T1000 (cell line): ENCODE measurements around the gene ACTR1A.
"Not testable (repeated sequence)": the region's sequence is repeated elsewhere in the genome, so short reads cannot be mapped to it uniquely, and the experiment has no call there.

ENCODE experiments used
- DNase-seq: peaks from one replicate; lab custom pipeline; 2025; ENCODE audit warnings: mixed read lengths; lab: John Stamatoyannopoulos, UW

The ACTR1A gene

DNA sequence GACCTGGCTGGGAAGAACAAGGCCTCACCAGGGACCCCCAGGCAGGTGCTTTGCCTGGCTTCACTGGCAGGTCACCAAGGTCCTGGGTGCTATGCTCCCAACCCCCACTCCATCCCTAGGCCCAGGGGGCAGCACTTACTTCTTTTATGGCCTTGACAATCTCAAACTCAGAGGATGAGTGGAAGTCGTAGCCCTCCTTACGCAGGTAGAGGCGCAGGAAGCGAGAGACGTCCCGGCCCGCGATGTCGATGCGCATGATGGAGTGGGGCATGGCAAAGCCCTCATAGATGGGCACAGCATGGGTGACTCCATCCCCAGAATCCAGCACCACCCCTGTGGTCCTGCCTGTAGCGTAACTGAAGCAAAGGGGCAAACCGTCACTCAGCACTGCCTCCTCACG, 18.5 kb downstream of the ACTR1A start:
- no peak for DNase-seq

- no peak for DNase-seq
Observed at GRCh38 chr10:102480396-102480795, 22.1 kb downstream of the ACTR1A start.

GRCh38 chr10:102479651-102480050, 22.9 kb downstream of the ACTR1A start:
- no peak for DNase-seq

- no peak for DNase-seq
Observed at GRCh38 chr10:102476466-102477141, 25.9 kb downstream of the ACTR1A start.

GRCh38 chr10:102475451-102476040, 27.0 kb downstream of the ACTR1A start:
- DNase-seq: no peak

DNA sequence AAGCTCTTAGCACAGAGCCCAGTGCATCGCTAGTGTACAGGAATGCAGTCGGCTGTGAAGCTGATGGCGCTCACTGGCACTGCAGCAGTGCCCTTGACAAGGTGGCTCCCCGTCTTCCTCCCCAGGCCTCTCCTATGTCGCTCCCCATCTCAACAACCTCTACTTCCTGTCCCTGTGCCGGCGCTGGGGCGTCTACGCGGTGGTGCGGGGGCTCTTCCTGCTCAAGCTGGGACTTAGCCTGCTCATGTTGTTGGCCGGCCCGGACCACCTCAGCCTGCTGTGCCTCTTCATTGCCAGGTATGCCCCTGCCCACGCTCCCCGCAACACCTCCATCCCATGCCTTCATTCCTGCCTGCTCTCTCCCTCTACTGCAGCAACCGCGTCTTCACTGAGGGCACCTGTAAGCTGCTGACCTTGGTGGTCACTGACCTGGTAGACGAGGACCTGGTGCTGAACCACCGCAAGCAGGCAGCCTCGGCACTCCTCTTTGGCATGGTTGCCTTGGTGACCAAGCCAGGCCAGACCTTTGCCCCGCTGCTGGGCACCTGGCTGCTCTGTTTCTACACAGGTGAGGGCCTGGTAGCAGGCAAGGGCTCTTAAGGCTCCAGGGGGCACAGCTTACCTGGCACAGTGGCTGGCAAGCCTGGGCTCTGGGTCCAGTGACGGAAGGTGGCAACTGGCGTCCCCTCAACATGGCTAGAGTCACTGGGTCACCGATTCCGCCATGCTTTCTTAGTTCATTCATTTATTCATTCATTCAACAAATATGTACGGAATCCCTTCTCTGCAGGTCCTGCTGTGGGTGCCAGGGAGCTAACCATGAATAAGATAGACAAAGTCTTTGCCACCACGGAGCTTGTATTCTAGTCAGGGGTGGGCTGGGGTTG, 28.8 kb downstream of the ACTR1A start:
- no peak for DNase-seq

DNA sequence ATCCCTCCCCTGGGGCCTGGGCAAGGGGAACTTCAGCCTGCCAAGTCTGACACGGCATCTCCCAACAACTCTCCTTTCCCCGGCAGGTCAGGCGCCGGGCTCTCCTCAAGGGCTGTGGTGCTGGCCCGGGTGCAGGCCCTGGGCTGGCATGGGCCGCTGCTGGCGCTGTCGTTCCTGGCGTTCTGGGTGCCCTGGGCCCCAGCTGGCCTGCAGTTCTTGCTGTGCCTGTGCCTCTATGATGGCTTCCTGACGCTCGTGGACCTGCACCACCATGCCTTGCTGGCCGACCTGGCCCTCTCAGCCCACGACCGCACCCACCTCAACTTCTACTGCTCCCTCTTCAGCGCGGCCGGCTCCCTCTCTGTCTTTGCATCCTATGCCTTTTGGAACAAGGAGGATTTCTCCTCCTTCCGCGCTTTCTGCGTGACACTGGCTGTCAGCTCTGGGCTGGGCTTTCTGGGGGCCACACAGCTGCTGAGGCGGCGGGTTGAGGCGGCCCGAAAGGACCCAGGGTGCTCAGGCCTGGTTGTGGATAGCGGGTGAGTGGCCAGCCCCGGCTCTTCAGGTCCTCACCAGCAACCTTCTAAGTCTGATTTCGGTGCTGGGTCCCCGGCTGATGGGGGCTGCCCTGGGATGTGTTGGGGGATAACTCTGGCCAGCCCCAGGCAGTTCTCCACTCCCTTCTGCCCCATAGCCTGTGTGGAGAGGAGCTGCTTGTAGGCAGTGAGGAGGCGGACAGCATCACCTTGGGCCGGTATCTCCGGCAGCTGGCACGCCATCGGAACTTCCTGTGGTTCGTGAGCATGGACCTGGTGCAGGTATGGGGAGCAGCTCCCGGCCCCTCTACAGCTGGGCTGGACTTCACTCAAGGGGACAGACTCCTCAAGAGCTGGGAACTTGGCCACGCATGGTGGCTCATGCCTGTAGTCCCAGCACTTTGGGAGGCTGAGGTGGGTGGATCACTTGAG, 31.6 kb downstream of the ACTR1A start:
- no peak for DNase-seq

GRCh38 chr10:102468683-102469082, 33.8 kb downstream of the ACTR1A start:
- DNase-seq: peak; percentile 11

GRCh38 chr10:102467971-102468438, 34.5 kb downstream of the ACTR1A start:
- no peak for DNase-seq

DNA sequence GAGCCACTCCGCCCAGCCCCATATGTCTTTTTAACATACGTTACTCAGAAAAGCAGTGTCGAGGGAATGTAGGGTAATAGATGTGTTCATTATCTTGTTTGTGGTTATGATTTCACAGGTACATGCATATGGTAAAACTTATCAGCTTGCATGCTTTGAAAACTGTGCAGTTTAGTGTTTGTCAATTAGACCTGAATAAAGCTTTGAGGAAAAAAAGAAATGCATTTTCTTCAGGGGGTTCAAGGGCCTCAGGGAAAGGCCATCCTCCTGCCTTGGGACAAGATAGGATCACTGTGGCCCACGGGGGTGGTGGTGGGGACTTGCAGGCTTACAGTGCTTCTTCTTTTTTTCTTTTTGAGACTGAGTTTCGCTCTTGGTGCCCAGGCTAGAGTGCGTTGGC, 35.2 kb downstream of the ACTR1A start:
- DNase-seq: no peak

DNA sequence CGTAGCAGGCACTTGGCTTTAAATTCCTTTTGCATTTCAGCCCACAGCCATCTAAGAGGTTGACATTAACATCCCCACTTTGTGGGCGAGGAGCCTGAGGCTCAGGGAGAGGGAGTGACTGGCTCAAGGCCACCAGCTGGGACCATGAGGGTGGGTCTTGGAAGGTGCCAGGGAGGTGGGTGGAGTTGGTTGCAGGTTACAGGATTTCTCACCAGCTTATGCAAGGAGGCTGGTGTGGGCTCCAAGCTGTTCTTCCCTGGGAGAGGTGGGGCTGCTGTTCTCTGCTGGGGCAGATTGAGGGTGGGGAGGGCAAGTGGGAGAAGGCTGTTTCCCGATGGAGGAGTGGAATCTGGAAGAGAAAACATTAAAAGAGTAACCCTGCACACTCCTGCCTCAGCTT, 37.0 kb downstream of the ACTR1A start:
- DNase-seq: no peak

DNA sequence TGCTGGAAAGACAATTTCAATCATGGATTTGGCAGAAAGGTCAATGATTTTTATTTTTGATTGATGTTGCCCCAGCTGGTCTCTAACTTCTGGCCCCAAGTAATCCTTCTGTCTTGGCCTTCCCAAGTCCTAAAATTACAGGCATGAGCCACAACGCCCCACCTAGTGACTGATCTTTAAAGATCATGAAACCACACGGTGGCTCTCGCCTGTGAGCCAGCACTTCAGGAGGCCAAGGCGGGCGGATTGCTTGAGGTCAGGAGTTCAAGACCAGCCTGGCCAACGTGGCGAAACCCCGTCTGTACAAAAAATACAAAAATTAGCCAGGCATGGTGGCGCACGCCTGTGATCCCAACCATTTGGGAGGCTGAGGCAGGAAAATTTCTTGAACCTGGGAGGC, 38.5 kb downstream of the ACTR1A start:
- no peak for DNase-seq

DNA sequence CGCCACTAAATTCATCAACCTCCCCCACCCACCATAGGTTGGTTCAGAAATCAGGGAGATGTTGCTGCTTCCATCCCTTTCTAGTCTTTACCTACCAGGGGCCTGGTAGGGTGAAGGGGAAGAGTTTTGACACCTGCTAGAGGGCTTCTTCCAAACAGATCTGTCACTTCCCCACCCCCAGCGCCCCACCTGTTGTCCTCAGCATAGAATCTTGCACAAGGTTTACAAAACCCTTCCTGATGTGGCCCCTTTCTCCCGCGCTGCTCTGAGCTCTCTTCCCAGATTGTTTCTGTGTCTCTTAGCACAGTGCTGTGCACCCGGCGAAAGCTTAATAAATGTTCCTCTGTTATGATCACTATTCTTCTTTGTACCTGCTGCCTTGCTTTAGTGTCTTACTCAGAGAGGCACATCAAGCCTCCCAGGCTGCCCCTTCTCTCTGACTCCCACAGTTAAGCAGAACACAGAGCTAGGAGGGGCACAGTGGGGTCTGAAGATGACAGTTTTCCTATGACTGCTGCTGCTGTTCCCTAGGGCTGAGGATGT, 39.9 kb downstream of the ACTR1A start:
- DNase-seq: no peak

DNA sequence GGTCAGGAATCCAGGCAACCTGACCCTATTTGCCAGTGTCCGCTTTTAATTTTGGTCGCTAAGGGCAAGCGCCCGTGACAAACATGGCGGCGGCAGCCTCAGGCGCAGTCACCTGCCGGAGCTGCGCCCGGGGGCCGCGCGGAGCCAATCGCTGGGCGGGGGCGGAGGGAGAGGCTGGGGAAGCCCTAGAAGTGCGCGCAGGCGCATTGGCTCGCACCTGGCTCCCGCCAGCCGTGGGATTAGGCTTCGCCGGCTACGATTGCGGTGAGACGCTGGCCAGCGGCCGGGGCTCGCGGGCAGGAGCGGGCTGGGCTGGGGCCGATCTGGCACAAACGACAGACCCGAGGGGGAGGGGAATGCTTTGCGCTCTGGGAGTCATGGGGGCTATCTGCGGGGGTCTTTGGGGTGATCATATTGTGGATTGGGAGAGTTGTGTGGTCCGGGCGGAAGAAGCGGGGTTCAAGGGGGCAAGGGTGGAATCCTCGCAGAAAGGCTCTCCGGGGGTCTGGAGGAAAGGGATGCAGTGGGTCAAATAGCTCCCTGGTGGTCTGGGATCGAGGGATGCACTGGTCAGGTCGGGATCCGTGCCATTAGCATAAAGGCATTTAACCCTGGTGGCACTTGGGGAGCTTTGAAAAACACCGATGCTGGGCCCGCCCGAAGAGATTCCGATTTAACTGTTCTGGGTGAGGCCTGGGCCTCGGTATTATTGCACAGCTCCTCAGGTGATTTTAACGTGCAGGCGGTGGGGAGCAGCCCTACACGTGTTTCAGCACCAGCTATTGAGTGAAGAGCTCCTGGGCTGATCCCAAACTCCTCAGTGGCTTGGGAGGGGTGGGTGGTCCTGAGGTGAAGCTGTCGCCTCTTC, 41.1 kb downstream of the ACTR1A start:
- no peak for DNase-seq

DNA sequence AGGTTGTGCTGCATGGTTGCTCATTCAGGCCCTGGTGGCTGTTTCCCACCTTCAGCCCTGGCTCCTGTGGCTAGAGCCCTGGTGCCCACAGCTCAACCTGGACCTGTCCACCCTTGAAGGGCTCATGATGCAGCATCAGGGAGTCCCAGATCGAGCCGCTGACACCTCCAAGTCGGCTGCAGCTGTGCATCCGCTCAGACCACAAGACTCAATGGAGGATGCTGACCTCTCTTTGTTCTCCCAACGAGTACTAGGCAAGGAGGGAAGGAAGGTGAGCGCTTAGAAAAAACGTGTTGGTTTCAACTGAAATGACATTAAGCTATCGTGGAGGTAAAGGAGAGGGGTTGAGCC, 41.7 kb downstream of the ACTR1A start:
- DNase-seq: no peak

DNA sequence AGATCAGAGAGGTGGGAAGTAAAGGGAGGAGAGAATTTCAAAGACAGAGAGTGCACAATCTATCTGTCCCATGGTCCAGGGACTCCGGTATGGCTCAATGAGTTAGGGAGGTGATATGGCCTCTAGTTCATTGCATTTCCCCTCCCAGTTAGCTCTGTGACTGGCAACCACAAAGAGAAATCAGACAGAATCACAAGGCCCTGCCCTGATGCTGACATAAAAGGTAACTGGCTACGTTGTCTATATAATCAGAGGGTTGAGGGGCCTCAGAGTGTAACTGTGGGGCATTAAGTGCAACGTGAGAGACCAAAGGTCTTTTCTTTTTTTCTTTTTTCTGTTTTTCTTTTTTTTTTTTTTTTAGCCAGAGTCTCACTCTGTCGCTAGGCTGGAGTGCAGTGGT, 43.9 kb downstream of the ACTR1A start:
- no peak for DNase-seq

GRCh38 chr10:102457591-102458150, 44.8 kb downstream of the ACTR1A start:
- no peak for DNase-seq

DNA sequence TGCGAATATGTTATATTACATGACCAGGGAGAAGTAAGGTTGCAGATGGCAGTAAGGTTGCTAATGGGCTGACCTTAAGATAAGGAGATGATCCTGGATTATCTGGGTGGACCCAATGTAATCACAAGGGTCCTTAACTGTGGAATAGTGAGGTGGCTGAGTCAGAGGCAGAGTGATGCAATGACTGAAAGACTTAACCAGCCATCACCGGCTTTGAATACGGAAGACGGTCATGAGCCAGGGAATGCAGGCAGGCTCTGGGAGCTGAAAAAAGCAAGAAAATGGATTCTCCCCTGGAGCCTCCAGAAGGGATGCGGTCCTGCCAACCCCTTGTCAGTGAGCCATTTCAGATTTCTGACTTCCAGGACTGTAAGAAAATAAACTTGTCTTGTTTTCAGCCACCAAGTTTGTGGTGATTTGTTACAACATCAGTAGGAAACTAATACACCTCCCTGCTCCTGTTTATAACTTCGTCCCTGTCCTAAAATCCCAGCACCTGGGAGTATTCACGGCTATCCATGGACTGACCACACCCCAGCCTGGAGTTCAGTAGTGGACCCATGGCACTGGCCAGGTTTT, 46.5 kb downstream of the ACTR1A start:
- no peak for DNase-seq

DNA sequence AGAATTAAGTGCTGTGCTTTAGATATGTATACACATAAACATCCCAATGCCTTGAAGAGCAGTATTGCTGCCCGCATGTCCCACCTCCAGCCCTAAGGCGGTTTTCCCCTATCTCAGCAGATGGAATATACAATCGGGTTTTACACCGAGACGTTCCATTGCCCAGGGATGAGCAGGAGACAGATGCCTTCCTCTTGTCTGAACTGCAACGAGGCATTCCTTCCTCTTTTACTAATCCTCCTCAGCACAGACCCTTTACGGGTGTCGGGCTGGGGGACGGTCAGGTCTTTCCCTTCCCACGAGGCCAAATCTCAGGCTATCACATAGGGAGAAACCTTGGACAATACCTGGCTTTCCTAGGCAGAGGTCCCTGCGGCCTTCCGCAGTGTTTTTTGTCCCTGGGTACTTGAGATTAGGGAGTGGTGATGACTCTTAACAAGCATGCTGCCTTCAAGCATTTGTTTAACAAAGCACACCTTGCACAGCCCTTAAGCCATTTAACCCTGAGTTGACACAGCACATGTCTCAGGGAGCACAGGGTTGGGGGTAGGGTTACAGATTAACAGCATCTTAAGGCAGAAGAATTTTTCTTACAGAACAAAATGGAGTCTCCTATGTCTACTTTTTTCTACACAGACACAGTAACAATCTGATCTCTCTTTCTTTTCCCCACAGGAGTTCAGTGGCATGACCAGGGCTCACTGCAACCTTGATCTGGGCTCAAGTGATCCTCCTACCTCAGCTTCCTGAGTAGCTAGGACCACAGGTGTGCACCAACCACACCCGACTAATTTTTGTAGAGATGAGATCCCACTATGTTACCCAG, 47.6 kb downstream of the ACTR1A start:
- DNase-seq: not testable (repeated sequence)
